Breast epithelium (tissue), 4 donors: ENCODE results near the gene ADGRG4. TPM values are rescaled to one million over a fixed set of nuclear protein-coding genes. Genes with fewer than 3 reads are reported as not detected.

Experiments used
- DNase-seq, 2 donors: peaks; one replicate each; pipeline ENCODE4 v3.0.0-alpha.2; 2019; ENCODE audit warnings: low spot score in 2 of 2
- H3K27ac ChIP-seq, 2 donors: fragments of 200-600 bp; sonication (generic) in 1 of 2; one replicate each; pipeline ENCODE4 v1.5.1; 2016 to 2019; ENCODE audit warnings: mild to moderate bottlenecking in 1 of 2
- H3K27me3 ChIP-seq, 2 donors: fragments of 200-600 bp; sonication (generic) in 1 of 2; one replicate each; pipeline versions ENCODE4 v1.5.1 to v1.6.0; 2017 to 2019; ENCODE audit warnings: control low read depth in 1 of 2, mild to moderate bottlenecking in 1 of 2
- H3K36me3 ChIP-seq: fragments of 200-600 bp; one replicate; pipeline ENCODE4 v1.5.1; 2019
- H3K4me1 ChIP-seq, 2 donors: fragments of 200-600 bp; sonication (generic); one replicate each; pipeline ENCODE4 v1.5.1; 2016 to 2019; ENCODE audit warnings: control low read depth in 1 of 2
- H3K4me3 ChIP-seq, 3 donors: fragments of 200-600 bp; sonication (generic); 1 replicate in 2 of 3; 2 replicates in 1 of 3; pipeline ENCODE4 v1.5.1; 2016 to 2019; ENCODE audit warnings: mild to moderate bottlenecking in 3 of 3, moderate library complexity in 2 of 3
- H3K9me3 ChIP-seq, 2 donors: fragments of 200-600 bp; sonication (generic) in 1 of 2; one replicate each; pipeline ENCODE4 v1.5.1; 2016 to 2019; ENCODE audit warnings: control low read depth in 1 of 2
- CTCF ChIP-seq, 3 donors: fragments of 450-650 bp; IDR thresholded peaks; one replicate each; pipeline ENCODE4 v1.5.1; 2016 to 2017; ENCODE audit warnings: antibody characterized with exemption in 3 of 3, mild to moderate bottlenecking in 3 of 3, moderate library complexity in 3 of 3
- POLR2A ChIP-seq: fragments of 450-650 bp; IDR thresholded peaks from one replicate; pipeline ENCODE4 v1.6.1; 2016; ENCODE audit warnings: antibody characterized with exemption, mild to moderate bottlenecking, moderate library complexity
- POLR2AphosphoS5 ChIP-seq, 3 donors: sonication (generic); formaldehyde crosslinking; IDR thresholded peaks; one replicate each; pipeline ENCODE4 v1.6.1; 2017; ENCODE audit warnings: antibody characterized with exemption in 3 of 3
- intact Hi-C: fragments of 100-400 bp; cut with DNase I; formaldehyde crosslinking; loops from one replicate; pipeline ENCODE4 v1.15.1; 2023; ENCODE audit warnings: low total_unique reads
- total RNA-seq, 3 donors: library from RNA; depleted of rRNA; stranded (reverse); fragments of >200 nt; gene quantifications; one replicate each; pipeline ENCODE4 v1.1.0, GENCODE V29; 2016

Gene ADGRG4
- total RNA-seq, 3 donors from 2014 or later = under 0.01 to 0.16 (median under 0.01) TPM

- no peak for TF ChIP-seq POLR2AphosphoS5 (IDR thresholded peaks at IDR 0.05)
- TF ChIP-seq CTCF (IDR thresholded peaks at IDR 0.05) = no peak
- no peak for TF ChIP-seq POLR2A
- H3K9me3 ChIP-seq = no peaks in the 10 kb centered on the region
- intact Hi-C loops = no loop called here
- no peak overlapping the region for H3K27ac ChIP-seq
- H3K4me3 ChIP-seq = no peak overlapping the region
- DNase-seq = no peak
- peaks cover 0 to 21% of the 10 kb centered on the region in 2 donors for H3K27me3 ChIP-seq
- no peaks in the 10 kb centered on the region for H3K4me1 ChIP-seq
- no peaks in the 10 kb centered on the region for H3K36me3 ChIP-seq
These were observed 94.5 kb downstream of the ADGRG4 start for GRCh38 chrX:136395271-136395670.

GRCh38 chrX:136397001-136397400 lies 96.2 kb downstream of the ADGRG4 start:
- H3K9me3 ChIP-seq = no peaks in the 10 kb centered on the region
- intact Hi-C loops = no loop called here
- H3K27me3 ChIP-seq = peaks cover 0 to 13% of the 10 kb centered on the region in 2 donors
- H3K36me3 ChIP-seq = no peaks in the 10 kb centered on the region
- H3K27ac ChIP-seq = no peak overlapping the region
- DNase-seq = no peak
- no peaks in the 10 kb centered on the region for H3K4me1 ChIP-seq
- no peak for TF ChIP-seq CTCF (IDR thresholded peaks at IDR 0.05)
- no peak for TF ChIP-seq POLR2AphosphoS5 (IDR thresholded peaks at IDR 0.05)
- TF ChIP-seq POLR2A = no peak
- no peak overlapping the region for H3K4me3 ChIP-seq

GRCh38 chrX:136405126-136405525 lies 104.4 kb downstream of the ADGRG4 start:
- intact Hi-C loops = no loop called here
- H3K27me3 ChIP-seq = peaks cover 0 to 58% of the 10 kb centered on the region in 2 donors
- no peak overlapping the region for H3K27ac ChIP-seq
- H3K9me3 ChIP-seq = no peaks in the 10 kb centered on the region
- H3K4me3 ChIP-seq = no peak overlapping the region
- H3K36me3 ChIP-seq = no peaks in the 10 kb centered on the region
- no peak for DNase-seq
- H3K4me1 ChIP-seq = no peaks in the 10 kb centered on the region
- TF ChIP-seq POLR2A = no peak

GRCh38 chrX:136417806-136418205 lies 117.0 kb downstream of the ADGRG4 start:
- Histone ChIP-seq H3K36me3 (no peaks in the 10 kb centered on the region), H3K27me3 (peaks cover 0 to 26% of the 10 kb centered on the region in 2 donors), H3K4me1 (no peaks in the 10 kb centered on the region), H3K4me3 (no peak overlapping the region), H3K27ac (no peak overlapping the region), H3K9me3 (no peaks in the 10 kb centered on the region)
- intact Hi-C loops = no loop called here
- no peak for DNase-seq
- no peak for TF ChIP-seq POLR2A
- no peak for TF ChIP-seq CTCF (IDR thresholded peaks at IDR 0.05)
- TF ChIP-seq POLR2AphosphoS5 (IDR thresholded peaks at IDR 0.05) = no peak

GRCh38 chrX:136421338-136421737 lies 120.6 kb downstream of the ADGRG4 start:
- no peak overlapping the region for H3K4me3 ChIP-seq
- H3K27me3 ChIP-seq = peaks cover 0 to 31% of the 10 kb centered on the region in 2 donors
- no peaks in the 10 kb centered on the region for H3K36me3 ChIP-seq
- intact Hi-C loops = no loop called here
- DNase-seq = no peak
- no peaks in the 10 kb centered on the region for H3K9me3 ChIP-seq
- no peak overlapping the region for H3K27ac ChIP-seq
- no peaks in the 10 kb centered on the region for H3K4me1 ChIP-seq
- TF ChIP-seq POLR2AphosphoS5 (IDR thresholded peaks at IDR 0.05) (no peak), CTCF (IDR thresholded peaks at IDR 0.05) (no peak), POLR2A (no peak)

- intact Hi-C loops = no loop called here
- no peak overlapping the region for H3K27ac ChIP-seq
- TF ChIP-seq POLR2A (no peak), POLR2AphosphoS5 (IDR thresholded peaks at IDR 0.05) (no peak), CTCF (IDR thresholded peaks at IDR 0.05) (no peak)
These were observed 123.0 kb downstream of the ADGRG4 start for GRCh38 chrX:136423724-136424123.

More at GRCh38 chrX:136423724-136424123, 123.0 kb downstream of the ADGRG4 start:
- H3K4me1 ChIP-seq = no peaks in the 10 kb centered on the region
- H3K4me3 ChIP-seq = no peak overlapping the region
- no peaks in the 10 kb centered on the region for H3K9me3 ChIP-seq
- H3K36me3 ChIP-seq = no peaks in the 10 kb centered on the region
- no peak for DNase-seq
- peaks cover 0 to 30% of the 10 kb centered on the region in 2 donors for H3K27me3 ChIP-seq
